IMR-90 (cell line): ENCODE measurements around the gene NCR1. TPM values are rescaled to one million over a fixed set of nuclear protein-coding genes. Genes with fewer than 3 reads are reported as not detected.

Experiments
- ATAC-seq: fragments of 200-7000 bp; cut with Tn5 transposase; 2 replicates; pipeline ENCODE4 v1.9.1; 2020; ENCODE audit warnings: low read depth, mild to moderate bottlenecking, moderate library complexity
- BruUV-seq: library from RNA; stranded (reverse); fragments of 400-500 nt; replicated peaks from 2 replicates; lab custom pipeline; 2021; lab: Mats Ljungman, UMichigan
- CTCF ChIA-PET: fragments of 300-600 bp; formaldehyde crosslinking; extraction: SDS; loops from one replicate; lab custom pipeline; 2021; ENCODE audit warnings: antibody characterized with exemption; lab: Yijun Ruan, JAX
- POLR2A ChIA-PET: fragments of 300-600 bp; sonication (Branson Sonifier 250); formaldehyde crosslinking; loops from one replicate; lab custom pipeline; 2022; ENCODE audit warnings: antibody characterized with exemption; ENCODE audit not compliant: unreplicated experiment; lab: Charles Lee
- DNase-seq: peaks from one replicate; pipeline ENCODE4 v3.0.0; 2013
- H2AFZ ChIP-seq: replicated peaks from 2 replicates; pipeline ENCODE3; 2013; ENCODE audit warnings: low read length, mild to moderate bottlenecking; ENCODE audit not compliant: poor library complexity
- H2AK5ac ChIP-seq: 2 replicates; pipeline ENCODE4 v1.6.1; 2013; ENCODE audit warnings: low read depth, low read length, inconsistent platforms
- H2AK9ac ChIP-seq: replicated peaks from 2 replicates; pipeline ENCODE3; 2013; ENCODE audit warnings: mild to moderate bottlenecking, low read depth, low read length, moderate library complexity; ENCODE audit not compliant: poor library complexity
- H2BK120ac ChIP-seq: 2 replicates; pipeline ENCODE4 v1.6.1; 2013; ENCODE audit warnings: low read depth, low read length, inconsistent platforms
- H2BK15ac ChIP-seq: 3 replicates; pipeline ENCODE4 v1.6.1; 2013; ENCODE audit warnings: low read depth, low read length, inconsistent platforms
- H2BK20ac ChIP-seq: 2 replicates; pipeline ENCODE4 v1.6.1; 2013; ENCODE audit warnings: low read depth, mild to moderate bottlenecking, inconsistent platforms, low read length, moderate library complexity
- H2BK5ac ChIP-seq: 2 replicates; pipeline ENCODE4 v1.6.1; 2013; ENCODE audit warnings: mild to moderate bottlenecking, low read depth, low read length, inconsistent platforms; ENCODE audit not compliant: poor library complexity, severe bottlenecking
- H3K14ac ChIP-seq: replicated peaks from 2 replicates; pipeline ENCODE4 v1.6.1; 2013; ENCODE audit warnings: low read depth, low read length, inconsistent platforms
- H3K18ac ChIP-seq: 2 replicates; pipeline ENCODE4 v1.6.1; 2013; ENCODE audit warnings: low read depth, low read length, control low read depth
- H3K23ac ChIP-seq: 2 replicates; pipeline ENCODE4 v1.6.1; 2013; ENCODE audit warnings: low read depth, low read length, inconsistent platforms
- H3K27ac ChIP-seq: 2 replicates; pipeline ENCODE4 v1.5.1; 2013; ENCODE audit warnings: mild to moderate bottlenecking, control low read depth, low read length; ENCODE audit not compliant: insufficient read depth
- H3K27me3 ChIP-seq: 2 replicates; pipeline ENCODE4 v1.6.1; 2013; ENCODE audit warnings: low read length; ENCODE audit not compliant: control insufficient read depth, insufficient read depth
- H3K36me3 ChIP-seq: 2 replicates; pipeline ENCODE4 v1.6.1; 2013; ENCODE audit warnings: low read length, mixed read lengths; ENCODE audit not compliant: control insufficient read depth, insufficient read depth
- H3K4ac ChIP-seq: 2 replicates; pipeline ENCODE4 v1.6.1; 2013; ENCODE audit warnings: low read depth, low read length, inconsistent platforms
- H3K4me1 ChIP-seq: 2 replicates; pipeline ENCODE4 v1.6.1; 2013; ENCODE audit warnings: low read length, mixed read lengths; ENCODE audit not compliant: control insufficient read depth, insufficient read depth
- H3K4me2 ChIP-seq: 2 replicates; pipeline ENCODE4 v1.6.1; 2013; ENCODE audit warnings: low read depth, mild to moderate bottlenecking, control low read depth, low read length, moderate library complexity
- H3K4me3 ChIP-seq: 2 replicates; pipeline ENCODE4 v1.5.1; 2013; ENCODE audit warnings: low read depth, mild to moderate bottlenecking, control low read depth, low read length, moderate library complexity; ENCODE audit not compliant: insufficient read depth
- H3K56ac ChIP-seq: 2 replicates; pipeline ENCODE4 v1.6.1; 2013; ENCODE audit warnings: low read length, inconsistent platforms; ENCODE audit not compliant: insufficient read depth; ENCODE audit errors: extremely low read depth
- H3K79me1 ChIP-seq, 2 experiments: 2 replicates each; pipeline ENCODE4 v1.6.1; 2013; ENCODE audit warnings: low read length in 2 of 2, inconsistent platforms in 1 of 2, low read depth in 1 of 2
- H3K9ac ChIP-seq: 2 replicates; pipeline ENCODE4 v1.6.1; 2013; ENCODE audit warnings: low read depth, low read length, control low read depth
- H3K9me1 ChIP-seq: 2 replicates; pipeline ENCODE4 v1.6.1; 2013; ENCODE audit warnings: low read length, inconsistent platforms; ENCODE audit not compliant: insufficient read depth
- H3K9me3 ChIP-seq: 2 replicates; pipeline ENCODE4 v1.6.1; 2013; ENCODE audit warnings: low read length; ENCODE audit not compliant: control insufficient read depth, insufficient read depth
- H4K20me1 ChIP-seq: 2 replicates; pipeline ENCODE4 v1.6.1; 2013; ENCODE audit warnings: low read length, inconsistent platforms; ENCODE audit not compliant: insufficient read depth
- H4K5ac ChIP-seq: 2 replicates; pipeline ENCODE4 v1.6.1; 2013; ENCODE audit warnings: mild to moderate bottlenecking, low read depth, low read length, control low read depth
- H4K8ac ChIP-seq, 2 experiments: 2 replicates each; pipeline ENCODE4 v1.6.1; 2013; ENCODE audit warnings: low read depth in 2 of 2, low read length in 2 of 2, control low read depth in 1 of 2, inconsistent platforms in 1 of 2
- H4K91ac ChIP-seq: 2 replicates; pipeline ENCODE4 v1.6.1; 2013; ENCODE audit warnings: low read depth, low read length, inconsistent platforms; ENCODE audit not compliant: insufficient read depth
- BHLHE40 ChIP-seq: fragments of 150-350 bp; IDR thresholded peaks from 2 replicates; pipeline ENCODE4 v1.6.1; 2016; ENCODE audit warnings: mild to moderate bottlenecking, low read depth, low read length
- CEBPB ChIP-seq: IDR thresholded peaks from 2 replicates; pipeline ENCODE4 v1.6.1; 2012; ENCODE audit warnings: low read depth, low read length, improper control_type of control experiment
- CHD1 ChIP-seq: IDR thresholded peaks from 2 replicates; pipeline ENCODE4 v1.6.1; 2012; ENCODE audit warnings: low read depth, low read length, improper control_type of control experiment
- CTCF ChIP-seq: conservative IDR thresholded peaks from 2 replicates; pipeline ENCODE4 v1.5.1; 2012; ENCODE audit warnings: mild to moderate bottlenecking, low read depth, low read length, improper control_type of control experiment
- FOS ChIP-seq: fragments of 150-350 bp; IDR thresholded peaks from 2 replicates; pipeline ENCODE4 v1.6.1; 2016; ENCODE audit warnings: low read depth, low read length
- MAFK ChIP-seq: IDR thresholded peaks from 2 replicates; pipeline ENCODE4 v1.6.1; 2012; ENCODE audit warnings: low read depth, low read length, improper control_type of control experiment
- MAZ ChIP-seq: IDR thresholded peaks from 2 replicates; pipeline ENCODE4 v1.6.1; 2012; ENCODE audit warnings: low read depth, mild to moderate bottlenecking, low read length, improper control_type of control experiment, moderate library complexity, borderline replicate concordance
- MXI1 ChIP-seq: IDR thresholded peaks from 2 replicates; pipeline ENCODE4 v1.6.1; 2012; ENCODE audit warnings: low read depth, mild to moderate bottlenecking, low read length, moderate library complexity, borderline replicate concordance
- NFE2L2 ChIP-seq: fragments of 150-350 bp; IDR thresholded peaks from 2 replicates; pipeline ENCODE4 v1.6.1; 2016; ENCODE audit warnings: low read depth, mild to moderate bottlenecking, low read length
- POLR2A ChIP-seq: IDR thresholded peaks from 2 replicates; pipeline ENCODE4 v1.6.1; 2012; ENCODE audit warnings: mild to moderate bottlenecking, low read depth, low read length
- RAD21 ChIP-seq: IDR thresholded peaks from 2 replicates; pipeline ENCODE4 v1.6.1; 2012; ENCODE audit warnings: low read length, improper control_type of control experiment
- RCOR1 ChIP-seq: IDR thresholded peaks from 2 replicates; pipeline ENCODE4 v1.6.1; 2012; ENCODE audit warnings: mild to moderate bottlenecking, low read length, improper control_type of control experiment; ENCODE audit not compliant: insufficient replicate concordance
- RFX5 ChIP-seq: IDR thresholded peaks from 2 replicates; pipeline ENCODE4 v1.8.0; 2012; ENCODE audit warnings: low read depth, mild to moderate bottlenecking, low read length, moderate library complexity
- SMC3 ChIP-seq: fragments of 150-350 bp; IDR thresholded peaks from 2 replicates; pipeline ENCODE4 v1.6.1; 2016; ENCODE audit warnings: low read depth, mild to moderate bottlenecking, antibody characterized with exemption, low read length, moderate library complexity
- USF2 ChIP-seq: fragments of 150-350 bp; IDR thresholded peaks from 2 replicates; pipeline ENCODE4 v1.6.1; 2017; ENCODE audit warnings: mild to moderate bottlenecking, antibody characterized with exemption, low read length, low read depth
- WGBS, 2 experiments: methylation state at CpG; one replicate each; pipeline versions ENCODE4 v1.1.5 to v1.1.7; 2013; ENCODE audit warnings: missing lambda C conversion rate in 2 of 2; ENCODE audit not compliant: insufficient read length in 1 of 2; ENCODE audit errors: extremely low coverage in 2 of 2; 5-methylcytosine and 5-hydroxymethylcytosine counted together
- dilution Hi-C: fragments of 300-500 bp; cut with HindIII; formaldehyde crosslinking; loops from one replicate; pipeline ENCODE4 v1.14.3; 2018; ENCODE audit warnings: low sequenced_read_pairs; ENCODE audit not compliant: unreplicated experiment
- in situ Hi-C: fragments of 300-500 bp; cut with MboI; formaldehyde crosslinking; loops from 3 replicates; pipeline ENCODE4 v1.14.3; 2019; ENCODE audit warnings: low sequenced_read_pairs, inconsistent platforms, mixed read lengths
- intact Hi-C: fragments of 100-400 bp; cut with micrococcal nuclease; formaldehyde crosslinking; loops from 2 replicates; pipeline ENCODE4 v1.10.0; 2022
- polyA plus RNA-seq, 3 experiments: library from polyadenylated mRNA; depleted of rRNA; stranded (reverse); fragments of >200 nt; gene quantifications; 2 replicates each; pipeline ENCODE4 v1.2.3, GENCODE V29; 2012; ENCODE audit warnings: low replicate concordance in 1 of 3
- total RNA-seq: library from RNA; depleted of rRNA; stranded (reverse); fragments of >200 nt; gene quantifications from 2 replicates; pipeline ENCODE4 v1.2.3, GENCODE V29; 2012
- TF ChIP-seq, protein P1 (sequence below): fragments of 150-350 bp; IDR thresholded peaks from 2 replicates; pipeline ENCODE4 v1.6.1; 2016; ENCODE audit warnings: low read depth, mild to moderate bottlenecking, low read length, moderate library complexity, borderline replicate concordance

The NCR1 gene
- total and polyA plus RNA-seq, 2 of the 4 experiments (the other 2 are of a cell fraction): not detected

- intact Hi-C loops: no loop called here
These were observed 33.0 kb downstream of the NCR1 start for GRCh38 chr19:54938906-54939305.

More at GRCh38 chr19:54938906-54939305, 33.0 kb downstream of the NCR1 start:
- no TSS peak for BruUV-seq
- Histone ChIP-seq H2AFZ (no peak overlapping the region), H3K4me2 (no peak overlapping the region), H2BK15ac (no peak overlapping the region), H4K20me1 (no peaks in the 10 kb centered on the region), H2BK5ac (no peak overlapping the region), H3K79me1 (no peaks in the 10 kb centered on the region), H3K14ac (no peak overlapping the region), H2AK5ac (no peak overlapping the region), H2BK20ac (no peak overlapping the region), H2BK120ac (no peak overlapping the region), H3K56ac (no peak overlapping the region), H3K9ac (no peak overlapping the region), H4K8ac (no peak overlapping the region), H3K4me1 (no peaks in the 10 kb centered on the region), H4K5ac (no peak overlapping the region), H4K91ac (no peak overlapping the region), H3K27ac (no peak overlapping the region), H3K23ac (no peak overlapping the region), H3K4ac (no peak overlapping the region), H2AK9ac (no peak overlapping the region), H3K27me3 (no peaks in the 10 kb centered on the region), H3K18ac (no peak overlapping the region), H3K9me1 (no peaks in the 10 kb centered on the region), H3K9me3 (peaks cover 40% of the 10 kb centered on the region), H3K4me3 (no peak overlapping the region), H3K36me3 (no peaks in the 10 kb centered on the region)
- ChIA-PET CTCF (no interaction called here), POLR2A (no interaction called here)
- WGBS, 2 experiments: 76% methylated on average over 3 of the region's 11 CpGs; no CpG with 5 or more reads in 1 of the 2 experiments
- TF ChIP-seq NFE2L2 (no peak), RCOR1 (no peak), MXI1 (no peak), USF2 (no peak), CTCF (no peak), BHLHE40 (no peak), POLR2A (no peak), CEBPB (no peak), RFX5 (no peak), SMC3 (no peak), CHD1 (no peak), MAFK (no peak), MAZ (no peak), RAD21 (no peak), FOS (no peak)
- TF ChIP-seq, protein P1, sequence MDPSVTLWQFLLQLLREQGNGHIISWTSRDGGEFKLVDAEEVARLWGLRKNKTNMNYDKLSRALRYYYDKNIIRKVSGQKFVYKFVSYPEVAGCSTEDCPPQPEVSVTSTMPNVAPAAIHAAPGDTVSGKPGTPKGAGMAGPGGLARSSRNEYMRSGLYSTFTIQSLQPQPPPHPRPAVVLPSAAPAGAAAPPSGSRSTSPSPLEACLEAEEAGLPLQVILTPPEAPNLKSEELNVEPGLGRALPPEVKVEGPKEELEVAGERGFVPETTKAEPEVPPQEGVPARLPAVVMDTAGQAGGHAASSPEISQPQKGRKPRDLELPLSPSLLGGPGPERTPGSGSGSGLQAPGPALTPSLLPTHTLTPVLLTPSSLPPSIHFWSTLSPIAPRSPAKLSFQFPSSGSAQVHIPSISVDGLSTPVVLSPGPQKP: no peak
- DNase-seq (no peak), ATAC-seq (no peak)
- in situ Hi-C loops (no loop called here), dilution Hi-C loops (no loop called here)
